CD4-positive, CD25-positive, alpha-beta regulatory T cell (primary cell): Measurements from ENCODE around the gene CYTH3. TPM values are rescaled to one million over a fixed set of nuclear protein-coding genes. Genes with fewer than 3 reads are reported as not detected.

Experiments used
- ATAC-seq, 2 donors: fragments of 150-1000 bp; cut with Tn5 transposase; one replicate each; pipeline ENCODE4 v1.10.0; 2021; ENCODE audit warnings: low read depth in 2 of 2, moderate number of reproducible peaks in 2 of 2, moderate library complexity in 1 of 2
- DNase-seq, 3 donors: peaks; one replicate each; pipeline versions ENCODE4 v3.0.0 to v3.0.0-alpha.2; 2012 to 2022; ENCODE audit warnings: mixed read lengths in 1 of 3
- H3K27ac ChIP-seq: one replicate; pipeline ENCODE4 v1.7.0; 2013; ENCODE audit warnings: mild to moderate bottlenecking, low read length; ENCODE audit not compliant: insufficient read depth, poor library complexity, severe bottlenecking
- H3K27me3 ChIP-seq: one replicate; pipeline ENCODE4 v1.7.0; 2013; ENCODE audit warnings: low read length; ENCODE audit not compliant: control insufficient read depth, insufficient read depth
- H3K36me3 ChIP-seq: one replicate; pipeline ENCODE4 v1.7.0; 2013; ENCODE audit warnings: mild to moderate bottlenecking, low read length, moderate library complexity; ENCODE audit not compliant: control insufficient read depth, insufficient read depth
- H3K4me1 ChIP-seq: 2 replicates; pipeline ENCODE4 v1.7.0; 2013; ENCODE audit warnings: mild to moderate bottlenecking, low read length; ENCODE audit not compliant: insufficient read depth, control insufficient read depth, poor library complexity, severe bottlenecking
- H3K4me3 ChIP-seq: one replicate; pipeline ENCODE4 v1.7.0; 2013; ENCODE audit warnings: low read depth, mild to moderate bottlenecking, low read length, moderate library complexity
- H3K9me3 ChIP-seq, 2 experiments: 1 replicate in 1 of 2; 2 replicates in 1 of 2; pipeline ENCODE4 v1.7.0; 2013; ENCODE audit warnings: low read length in 2 of 2, mild to moderate bottlenecking in 1 of 2, moderate library complexity in 1 of 2; ENCODE audit not compliant: control insufficient read depth in 2 of 2
- H3K27ac Mint-ChIP-seq, 3 donors: one replicate each; pipeline ENCODE4 v1.8.0; 2020 to 2022; ENCODE audit warnings: mild to moderate bottlenecking in 3 of 3, mixed read lengths in 3 of 3, moderate library complexity in 2 of 3
- H3K27me3 Mint-ChIP-seq: one replicate; pipeline ENCODE4 v1.8.0; 2022; ENCODE audit warnings: mild to moderate bottlenecking, mixed read lengths
- H3K36me3 Mint-ChIP-seq: one replicate; pipeline ENCODE4 v1.8.0; 2020; ENCODE audit warnings: mixed read lengths
- H3K4me1 Mint-ChIP-seq, 4 donors: one replicate each; pipeline ENCODE4 v1.8.0; 2020 to 2022; ENCODE audit warnings: mixed read lengths in 4 of 4, mild to moderate bottlenecking in 1 of 4
- H3K4me3 Mint-ChIP-seq, 4 donors: one replicate each; pipeline ENCODE4 v1.8.0; 2020 to 2022; ENCODE audit warnings: mild to moderate bottlenecking in 4 of 4, mixed read lengths in 4 of 4, moderate library complexity in 3 of 4
- H3K9me3 Mint-ChIP-seq, 7 donors: one replicate each; pipeline ENCODE4 v1.8.0; 2020 to 2022; ENCODE audit warnings: mixed read lengths in 7 of 7, mild to moderate bottlenecking in 3 of 7, moderate library complexity in 2 of 7
- polyA plus RNA-seq, 4 donors: library from polyadenylated mRNA; unstranded; fragments of 300-500 nt; fragmentation: Illumina TruSeq; gene quantifications; one replicate each; pipeline ENCODE4 v1.2.3, GENCODE V29; 2021
- total RNA-seq: library from RNA; stranded (reverse); gene quantifications from one replicate; pipeline ENCODE4 v1.2.3, GENCODE V29; 2022

Gene CYTH3
- total and polyA plus RNA-seq, 5 donors from 2014 or later = 1.4 to 14.3 (median 3.8) TPM

DNA sequence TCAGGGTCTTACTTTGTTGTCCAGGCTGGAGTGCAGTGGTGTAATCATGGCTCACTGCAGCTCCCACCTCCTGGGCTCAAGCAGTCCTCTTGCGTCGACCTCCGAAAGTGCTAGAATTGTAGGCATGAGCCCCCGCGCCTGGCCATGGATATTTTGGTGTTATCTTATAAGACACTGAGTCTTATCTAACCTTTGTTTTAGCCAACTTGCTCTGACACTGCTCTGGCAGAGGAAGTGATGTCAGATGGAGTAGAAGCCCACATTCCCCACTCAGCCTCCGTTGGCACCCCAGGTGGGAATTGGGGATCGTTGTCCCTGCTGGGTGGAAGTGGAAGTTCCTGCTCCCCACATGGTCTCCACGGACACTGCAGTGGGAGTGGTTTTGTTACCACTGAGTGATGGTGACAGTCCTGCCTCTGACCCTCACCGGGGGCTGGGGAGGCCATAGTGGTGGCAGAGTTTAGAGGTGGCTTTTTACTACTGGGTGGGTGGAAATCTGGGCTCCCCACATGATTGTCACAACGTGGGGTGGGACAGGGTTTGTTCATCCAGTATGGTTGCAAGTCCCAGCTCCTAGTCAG is 142.3 kb downstream of the CYTH3 start:
- Histone ChIP-seq H3K4me3 (no peak overlapping the region), H3K4me1 (no peaks in the 10 kb centered on the region), H3K27me3 (no peaks in the 10 kb centered on the region), H3K9me3 (no peaks in the 10 kb centered on the region), H3K36me3 (peaks cover 41% of the 10 kb centered on the region), H3K27ac (no peak overlapping the region)
- DNase-seq (no peak), ATAC-seq (no peak)
- Mint-ChIP-seq H3K4me3 (no peak overlapping the region), H3K4me1 (peaks cover 8 to 17% (median 14%) of the 10 kb centered on the region in 4 donors), H3K27me3 (no peaks in the 10 kb centered on the region), H3K9me3 (peaks cover 0 to 2% (median 0%) of the 10 kb centered on the region in 7 donors), H3K36me3 (peaks cover 40% of the 10 kb centered on the region), H3K27ac (no peak overlapping the region)

GRCh38 chr7:6128205-6128604 is 144.2 kb downstream of the CYTH3 start:
- Histone ChIP-seq H3K9me3 (no peaks in the 10 kb centered on the region), H3K27ac (no peak overlapping the region), H3K4me1 (no peaks in the 10 kb centered on the region), H3K4me3 (no peak overlapping the region), H3K27me3 (no peaks in the 10 kb centered on the region), H3K36me3 (peaks cover 47% of the 10 kb centered on the region)
- Mint-ChIP-seq H3K27me3 (no peaks in the 10 kb centered on the region), H3K4me3 (no peak overlapping the region), H3K36me3 (peaks cover 33% of the 10 kb centered on the region), H3K27ac (peak overlapping the region in 2 of 3 donors; percentile 40 to 43), H3K9me3 (peaks cover 0 to 2% (median 0%) of the 10 kb centered on the region in 7 donors), H3K4me1 (peaks cover 8 to 16% (median 14%) of the 10 kb centered on the region in 4 donors)
- ATAC-seq = no peak
- no peak for DNase-seq

DNA sequence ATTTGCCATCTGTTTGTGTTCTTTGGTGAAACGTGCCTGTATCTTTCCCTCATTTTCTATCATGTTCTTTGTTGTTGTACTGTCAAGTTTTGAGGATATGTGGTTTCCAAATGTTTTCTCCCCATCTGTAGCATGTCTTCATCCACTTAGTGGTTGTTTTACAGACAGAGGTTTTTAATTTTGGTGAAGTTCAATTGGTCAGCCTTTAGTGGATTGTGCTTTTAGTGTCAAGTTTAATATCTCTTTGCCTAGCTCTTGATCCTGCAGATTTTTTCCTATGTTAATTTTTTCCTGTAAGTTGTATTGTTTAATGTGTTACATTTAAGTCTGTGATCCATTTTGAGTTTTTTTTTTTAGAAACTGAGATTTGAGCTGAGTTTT is 145.3 kb downstream of the CYTH3 start:
- Mint-ChIP-seq H3K36me3 (peaks cover 31% of the 10 kb centered on the region), H3K9me3 (peaks cover 0 to under 1% (median 0%) of the 10 kb centered on the region in 7 donors), H3K4me3 (no peak overlapping the region), H3K4me1 (peaks cover 8 to 16% (median 13%) of the 10 kb centered on the region in 4 donors), H3K27ac (peak overlapping the region in 1 of 3 donors; percentile 26), H3K27me3 (no peaks in the 10 kb centered on the region)
- Histone ChIP-seq H3K27me3 (no peaks in the 10 kb centered on the region), H3K27ac (no peak overlapping the region), H3K4me1 (no peaks in the 10 kb centered on the region), H3K4me3 (no peak overlapping the region), H3K9me3 (no peaks in the 10 kb centered on the region), H3K36me3 (peaks cover 52% of the 10 kb centered on the region)
- ATAC-seq (no peak), DNase-seq (no peak)

DNA sequence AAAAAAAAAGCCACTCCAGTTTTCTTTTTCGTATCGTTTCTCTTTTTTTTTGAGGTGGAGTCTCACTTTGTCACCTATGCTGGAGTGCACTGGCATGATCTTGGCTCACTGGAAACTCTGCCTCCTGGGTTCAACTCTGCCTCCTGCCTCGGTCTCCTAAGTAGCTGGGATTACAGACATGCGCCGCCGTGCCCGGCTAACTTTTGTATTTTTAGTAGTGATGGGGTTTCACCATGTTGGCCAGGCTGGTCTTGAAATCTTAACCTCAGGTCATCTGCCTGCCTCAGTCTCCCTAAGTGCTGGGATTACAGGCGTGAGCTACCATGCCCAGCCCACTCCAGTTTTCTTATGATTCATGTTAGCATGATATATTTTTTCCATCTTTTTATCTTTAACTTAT is 148.6 kb downstream of the CYTH3 start:
- Histone ChIP-seq H3K36me3 (peaks cover 64% of the 10 kb centered on the region), H3K9me3 (peaks cover 7 to 9% of the 10 kb centered on the region in 2 experiments), H3K27ac (no peak overlapping the region), H3K4me1 (no peaks in the 10 kb centered on the region), H3K4me3 (no peak overlapping the region), H3K27me3 (no peaks in the 10 kb centered on the region)
- H3K27ac Mint-ChIP-seq = no peak overlapping the region
- no peaks in the 10 kb centered on the region for H3K27me3 Mint-ChIP-seq
- H3K9me3 Mint-ChIP-seq = peaks cover 0 to 12% (median 3%) of the 10 kb centered on the region in 7 donors
- no peak overlapping the region for H3K4me3 Mint-ChIP-seq
- DNase-seq (no peak), ATAC-seq (no peak)
- H3K36me3 Mint-ChIP-seq = peaks cover 49% of the 10 kb centered on the region
- peaks cover 6 to 15% (median 10%) of the 10 kb centered on the region in 4 donors for H3K4me1 Mint-ChIP-seq

DNA sequence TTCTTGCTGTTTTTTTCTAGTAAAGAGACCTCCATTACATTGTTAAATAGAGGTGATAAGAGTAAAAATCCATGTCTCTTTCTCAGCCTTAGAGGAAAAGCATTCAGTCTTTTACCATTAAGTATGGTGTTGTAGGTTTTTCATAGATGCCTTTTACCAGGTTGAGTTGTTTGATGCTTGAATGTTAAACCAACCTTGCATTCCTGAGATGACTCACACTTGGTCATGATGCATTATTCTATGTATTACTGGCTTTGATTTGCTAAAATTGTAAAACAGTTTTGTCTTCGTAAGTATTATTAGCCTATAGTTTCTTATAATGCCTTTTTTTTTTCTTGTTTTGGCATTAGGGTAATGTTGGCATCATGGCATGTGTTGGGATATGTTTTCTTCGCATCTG is 151.3 kb downstream of the CYTH3 start:
- Mint-ChIP-seq H3K27me3 (no peaks in the 10 kb centered on the region), H3K4me1 (peaks cover 15 to 32% (median 18%) of the 10 kb centered on the region in 4 donors)
- DNase-seq = peak in 1 of 3 donors; percentile 27

GRCh38 chr7:6117533-6117932 is 154.9 kb downstream of the CYTH3 start:
- Histone ChIP-seq H3K27ac (no peak overlapping the region), H3K4me1 (peaks cover 13% of the 10 kb centered on the region), H3K36me3 (peaks cover 75% of the 10 kb centered on the region), H3K4me3 (peak overlapping the region; percentile 13), H3K27me3 (no peaks in the 10 kb centered on the region), H3K9me3 (peaks cover 7 to 9% of the 10 kb centered on the region in 2 experiments)
- DNase-seq = peak in 2 of 3 donors; percentile 11 to 26
- peaks cover 0 to 12% (median 3%) of the 10 kb centered on the region in 7 donors for H3K9me3 Mint-ChIP-seq
- H3K4me3 Mint-ChIP-seq = peak overlapping the region in 3 of 4 donors; percentile 29 to 65 (median 59)
- peaks cover 64% of the 10 kb centered on the region for H3K36me3 Mint-ChIP-seq
- peaks cover 18 to 35% (median 24%) of the 10 kb centered on the region in 4 donors for H3K4me1 Mint-ChIP-seq
- no peaks in the 10 kb centered on the region for H3K27me3 Mint-ChIP-seq
- H3K27ac Mint-ChIP-seq = peak overlapping the region; percentile 31 to 72 (median 70)
- ATAC-seq = no peak

More for the DNA sequence above, 151.3 kb downstream of the CYTH3 start:
- Mint-ChIP-seq H3K36me3 (peaks cover 57% of the 10 kb centered on the region), H3K9me3 (peaks cover 0 to 12% (median 3%) of the 10 kb centered on the region in 7 donors), H3K27ac (no peak overlapping the region), H3K4me3 (no peak overlapping the region)
- Histone ChIP-seq H3K27ac (no peak overlapping the region), H3K4me1 (peaks cover 13% of the 10 kb centered on the region), H3K9me3 (peaks cover 7 to 9% of the 10 kb centered on the region in 2 experiments), H3K27me3 (no peaks in the 10 kb centered on the region), H3K4me3 (no peak overlapping the region), H3K36me3 (peaks cover 62% of the 10 kb centered on the region)
- no peak for ATAC-seq

- Histone ChIP-seq H3K4me1 (peaks cover 13% of the 10 kb centered on the region), H3K36me3 (peaks cover 64% of the 10 kb centered on the region), H3K9me3 (peaks cover 4% of the 10 kb centered on the region in 2 experiments), H3K27me3 (no peaks in the 10 kb centered on the region), H3K4me3 (no peak overlapping the region), H3K27ac (no peak overlapping the region)
- peaks cover 53% of the 10 kb centered on the region for H3K36me3 Mint-ChIP-seq
- H3K27me3 Mint-ChIP-seq = no peaks in the 10 kb centered on the region
- peaks cover 0 to 3% (median 0%) of the 10 kb centered on the region in 7 donors for H3K9me3 Mint-ChIP-seq
- H3K4me3 Mint-ChIP-seq = no peak overlapping the region
- peaks cover 17 to 37% (median 19%) of the 10 kb centered on the region in 4 donors for H3K4me1 Mint-ChIP-seq
- peak overlapping the region in 1 of 3 donors; percentile 5 for H3K27ac Mint-ChIP-seq
- DNase-seq (no peak), ATAC-seq (no peak)
Observed at GRCh38 chr7:6116211-6116610, 156.2 kb downstream of the CYTH3 start.
